Activated CD8-positive, alpha-beta memory T cell treated with anti-CD3 and anti-CD28 coated beads, Interleukin-2, amount 50 U/mL, for 48 hours (primary cell): ENCODE results near the gene CDKL5.

Source experiments
- DNase-seq: peaks from one replicate; pipeline ENCODE4 v3.0.0-alpha.2; 2020

The CDKL5 gene

DNA sequence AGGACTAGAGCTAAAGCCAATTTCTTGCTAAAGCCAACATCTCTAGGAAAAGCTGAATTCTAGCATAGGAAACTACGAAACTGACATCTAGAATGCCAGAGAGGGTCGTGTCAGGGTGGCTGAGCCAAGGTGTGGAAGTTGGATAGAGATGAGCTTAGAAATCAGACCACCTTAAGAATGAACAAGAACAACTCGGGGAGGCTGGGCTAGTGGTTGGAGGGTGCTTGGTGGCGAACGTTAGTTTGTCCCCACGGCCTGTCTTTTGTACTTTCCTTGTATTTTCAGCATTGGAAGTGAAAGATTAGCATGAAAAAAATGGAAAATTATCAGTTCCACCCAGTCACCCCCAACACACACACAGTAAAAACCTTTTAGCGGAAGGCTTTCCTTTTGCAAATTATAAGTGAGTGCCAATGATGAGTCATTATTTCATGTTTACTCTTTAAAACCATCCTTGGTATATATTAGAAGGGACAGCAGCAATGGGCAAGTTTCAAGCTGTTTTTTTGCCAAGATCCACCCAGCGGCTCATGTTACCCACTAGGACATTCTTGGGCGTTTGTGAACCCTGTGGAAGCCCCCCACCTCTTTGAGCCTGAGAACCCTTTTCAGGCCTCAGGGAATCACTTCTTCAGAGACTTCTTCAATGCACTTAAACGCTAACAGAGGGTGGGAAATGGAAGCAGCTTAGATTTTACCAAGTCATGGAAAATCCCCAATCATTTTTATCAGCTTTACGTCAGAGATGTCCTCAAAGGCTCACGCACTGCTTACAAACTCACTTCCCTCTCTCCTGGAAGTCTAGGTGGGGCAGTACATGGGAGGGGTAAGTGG, 277.2 kb downstream of the CDKL5 start:
- DNase-seq, result no peak
